ENCODE measurements around the gene NPSR1.

DNA sequence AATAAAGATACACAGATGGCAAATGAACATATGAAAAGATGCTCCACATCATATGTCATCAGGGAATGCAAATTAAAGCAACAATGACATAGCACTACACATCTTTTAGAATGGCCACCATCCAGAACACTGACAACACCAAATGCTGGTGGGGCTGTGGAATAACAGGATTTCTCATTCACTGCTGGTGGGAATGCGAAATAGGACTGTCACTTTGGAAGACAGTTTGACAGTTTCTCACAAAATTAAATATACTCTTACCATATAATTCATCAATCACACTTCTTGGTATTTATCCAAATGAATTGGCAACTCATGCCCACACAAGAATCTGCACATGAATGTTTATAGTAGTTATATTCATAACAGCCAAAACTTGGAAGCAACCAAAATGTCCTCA is 68.2 kb downstream of the NPSR1 start:
- TF ChIP-seq, protein P1, sequence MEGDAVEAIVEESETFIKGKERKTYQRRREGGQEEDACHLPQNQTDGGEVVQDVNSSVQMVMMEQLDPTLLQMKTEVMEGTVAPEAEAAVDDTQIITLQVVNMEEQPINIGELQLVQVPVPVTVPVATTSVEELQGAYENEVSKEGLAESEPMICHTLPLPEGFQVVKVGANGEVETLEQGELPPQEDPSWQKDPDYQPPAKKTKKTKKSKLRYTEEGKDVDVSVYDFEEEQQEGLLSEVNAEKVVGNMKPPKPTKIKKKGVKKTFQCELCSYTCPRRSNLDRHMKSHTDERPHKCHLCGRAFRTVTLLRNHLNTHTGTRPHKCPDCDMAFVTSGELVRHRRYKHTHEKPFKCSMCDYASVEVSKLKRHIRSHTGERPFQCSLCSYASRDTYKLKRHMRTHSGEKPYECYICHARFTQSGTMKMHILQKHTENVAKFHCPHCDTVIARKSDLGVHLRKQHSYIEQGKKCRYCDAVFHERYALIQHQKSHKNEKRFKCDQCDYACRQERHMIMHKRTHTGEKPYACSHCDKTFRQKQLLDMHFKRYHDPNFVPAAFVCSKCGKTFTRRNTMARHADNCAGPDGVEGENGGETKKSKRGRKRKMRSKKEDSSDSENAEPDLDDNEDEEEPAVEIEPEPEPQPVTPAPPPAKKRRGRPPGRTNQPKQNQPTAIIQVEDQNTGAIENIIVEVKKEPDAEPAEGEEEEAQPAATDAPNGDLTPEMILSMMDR (IDR thresholded peaks at IDR 0.05; ENCODE audit: low read depth, low read length, missing input control): no peak
- TF ChIP-seq YY1 (IDR thresholded peaks at IDR 0.05) (no peak), TAF1 (conservative IDR thresholded peaks at IDR 0.05) (no peak), GABPA (IDR thresholded peaks at IDR 0.05 in 1 of 2, conservative IDR thresholded peaks at IDR 0.05 in 1 of 2) (no peak), NR2F2 (IDR thresholded peaks at IDR 0.05) (no peak)
- TF ChIP-seq, protein P2, sequence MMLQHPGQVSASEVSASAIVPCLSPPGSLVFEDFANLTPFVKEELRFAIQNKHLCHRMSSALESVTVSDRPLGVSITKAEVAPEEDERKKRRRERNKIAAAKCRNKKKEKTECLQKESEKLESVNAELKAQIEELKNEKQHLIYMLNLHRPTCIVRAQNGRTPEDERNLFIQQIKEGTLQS (IDR thresholded peaks at IDR 0.05): no peak
- TF ChIP-seq, protein P3, sequence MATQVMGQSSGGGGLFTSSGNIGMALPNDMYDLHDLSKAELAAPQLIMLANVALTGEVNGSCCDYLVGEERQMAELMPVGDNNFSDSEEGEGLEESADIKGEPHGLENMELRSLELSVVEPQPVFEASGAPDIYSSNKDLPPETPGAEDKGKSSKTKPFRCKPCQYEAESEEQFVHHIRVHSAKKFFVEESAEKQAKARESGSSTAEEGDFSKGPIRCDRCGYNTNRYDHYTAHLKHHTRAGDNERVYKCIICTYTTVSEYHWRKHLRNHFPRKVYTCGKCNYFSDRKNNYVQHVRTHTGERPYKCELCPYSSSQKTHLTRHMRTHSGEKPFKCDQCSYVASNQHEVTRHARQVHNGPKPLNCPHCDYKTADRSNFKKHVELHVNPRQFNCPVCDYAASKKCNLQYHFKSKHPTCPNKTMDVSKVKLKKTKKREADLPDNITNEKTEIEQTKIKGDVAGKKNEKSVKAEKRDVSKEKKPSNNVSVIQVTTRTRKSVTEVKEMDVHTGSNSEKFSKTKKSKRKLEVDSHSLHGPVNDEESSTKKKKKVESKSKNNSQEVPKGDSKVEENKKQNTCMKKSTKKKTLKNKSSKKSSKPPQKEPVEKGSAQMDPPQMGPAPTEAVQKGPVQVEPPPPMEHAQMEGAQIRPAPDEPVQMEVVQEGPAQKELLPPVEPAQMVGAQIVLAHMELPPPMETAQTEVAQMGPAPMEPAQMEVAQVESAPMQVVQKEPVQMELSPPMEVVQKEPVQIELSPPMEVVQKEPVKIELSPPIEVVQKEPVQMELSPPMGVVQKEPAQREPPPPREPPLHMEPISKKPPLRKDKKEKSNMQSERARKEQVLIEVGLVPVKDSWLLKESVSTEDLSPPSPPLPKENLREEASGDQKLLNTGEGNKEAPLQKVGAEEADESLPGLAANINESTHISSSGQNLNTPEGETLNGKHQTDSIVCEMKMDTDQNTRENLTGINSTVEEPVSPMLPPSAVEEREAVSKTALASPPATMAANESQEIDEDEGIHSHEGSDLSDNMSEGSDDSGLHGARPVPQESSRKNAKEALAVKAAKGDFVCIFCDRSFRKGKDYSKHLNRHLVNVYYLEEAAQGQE (IDR thresholded peaks at IDR 0.05): no peak
- TF ChIP-seq, protein P4, sequence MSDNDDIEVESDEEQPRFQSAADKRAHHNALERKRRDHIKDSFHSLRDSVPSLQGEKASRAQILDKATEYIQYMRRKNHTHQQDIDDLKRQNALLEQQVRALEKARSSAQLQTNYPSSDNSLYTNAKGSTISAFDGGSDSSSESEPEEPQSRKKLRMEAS (IDR thresholded peaks at IDR 0.05): no peak
